ENCODE measurements around the gene ADCY2. TPM values are rescaled to one million over a fixed set of nuclear protein-coding genes. Genes with fewer than 3 reads are reported as not detected.

The ADCY2 gene
- polyA plus RNA-seq, 1 experiment = not detected

DNA sequence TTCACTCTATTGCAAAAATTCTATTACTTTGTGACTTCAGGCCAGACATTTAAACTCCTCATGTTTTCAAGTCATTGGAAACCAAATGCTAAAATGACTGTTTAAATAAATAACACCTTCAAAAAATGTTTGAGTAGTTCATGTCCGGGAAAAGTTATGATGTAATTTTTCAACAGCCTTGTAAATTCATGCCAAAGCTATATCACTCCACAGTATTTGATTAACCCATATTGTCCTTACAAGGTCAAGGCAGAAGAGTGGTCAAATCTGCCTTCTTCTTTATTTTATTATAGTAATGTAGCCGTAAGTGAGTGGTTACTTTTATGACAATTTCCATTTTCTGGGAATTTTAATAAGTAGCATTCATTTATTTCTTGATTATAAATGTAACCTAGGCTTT, 72.8 kb downstream of the ADCY2 start:
- Histone ChIP-seq H3K4me3 (ENCODE audit: low read depth, low read length) (no peak overlapping the region), H3K27ac (ENCODE audit: low read depth, low read length) (no peak overlapping the region), H3K9me3 (ENCODE audit: control insufficient read depth, insufficient read depth, low read length) (peaks cover 23% of the 10 kb centered on the region), H3K27me3 (ENCODE audit: control insufficient read depth, insufficient read depth, low read length) (no peaks in the 10 kb centered on the region)
- ChIA-PET CTCF (no interaction called here), POLR2A (no interaction called here)
- TF ChIP-seq, protein P1, sequence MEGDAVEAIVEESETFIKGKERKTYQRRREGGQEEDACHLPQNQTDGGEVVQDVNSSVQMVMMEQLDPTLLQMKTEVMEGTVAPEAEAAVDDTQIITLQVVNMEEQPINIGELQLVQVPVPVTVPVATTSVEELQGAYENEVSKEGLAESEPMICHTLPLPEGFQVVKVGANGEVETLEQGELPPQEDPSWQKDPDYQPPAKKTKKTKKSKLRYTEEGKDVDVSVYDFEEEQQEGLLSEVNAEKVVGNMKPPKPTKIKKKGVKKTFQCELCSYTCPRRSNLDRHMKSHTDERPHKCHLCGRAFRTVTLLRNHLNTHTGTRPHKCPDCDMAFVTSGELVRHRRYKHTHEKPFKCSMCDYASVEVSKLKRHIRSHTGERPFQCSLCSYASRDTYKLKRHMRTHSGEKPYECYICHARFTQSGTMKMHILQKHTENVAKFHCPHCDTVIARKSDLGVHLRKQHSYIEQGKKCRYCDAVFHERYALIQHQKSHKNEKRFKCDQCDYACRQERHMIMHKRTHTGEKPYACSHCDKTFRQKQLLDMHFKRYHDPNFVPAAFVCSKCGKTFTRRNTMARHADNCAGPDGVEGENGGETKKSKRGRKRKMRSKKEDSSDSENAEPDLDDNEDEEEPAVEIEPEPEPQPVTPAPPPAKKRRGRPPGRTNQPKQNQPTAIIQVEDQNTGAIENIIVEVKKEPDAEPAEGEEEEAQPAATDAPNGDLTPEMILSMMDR (IDR thresholded peaks at IDR 0.05; ENCODE audit: low read depth, low read length) = no peak
- no peak for DNase-seq (ENCODE audit: low read depth, low spot score)

DNA sequence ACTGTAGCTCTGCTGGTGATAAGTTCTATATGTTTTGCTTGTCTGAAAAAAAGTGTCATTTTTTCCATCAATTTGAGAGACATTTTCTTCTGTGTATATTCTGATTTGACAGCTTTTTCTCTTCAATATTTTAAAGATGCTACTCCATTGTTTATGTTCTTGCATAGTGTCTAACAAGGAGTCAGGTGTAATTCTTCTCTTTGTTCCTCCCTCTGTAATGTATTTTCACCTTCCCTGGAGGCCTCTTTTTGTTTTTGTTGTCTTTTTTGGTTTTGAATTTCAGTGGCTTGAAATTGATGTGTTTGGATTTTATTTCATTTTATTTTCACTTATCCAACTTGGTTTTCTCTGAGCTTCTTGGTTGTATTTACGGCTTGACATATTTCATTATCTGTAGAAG, 75.8 kb downstream of the ADCY2 start:
- CTCF ChIA-PET = no interaction called here

DNA sequence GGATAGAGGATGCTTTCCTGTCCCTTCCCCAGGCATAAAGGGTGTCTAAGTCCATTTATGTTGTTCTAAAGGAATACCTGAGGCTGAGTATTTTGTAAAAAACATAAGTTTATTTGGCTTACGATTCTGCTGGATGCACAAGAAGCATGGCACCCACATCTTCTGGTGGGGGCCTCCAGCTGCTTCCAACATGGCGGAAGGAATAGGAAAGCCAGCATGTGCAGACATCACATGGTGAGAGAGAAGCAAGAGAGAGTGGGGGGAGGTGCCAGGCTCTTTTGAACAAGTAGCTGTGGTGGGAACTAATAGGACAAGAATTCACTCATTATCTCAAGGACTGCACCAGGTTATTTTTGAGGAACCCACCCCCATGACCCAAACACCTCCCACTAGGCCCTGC, 77.2 kb downstream of the ADCY2 start:
- H3K4me3 ChIP-seq (ENCODE audit: low read depth, low read length) = no peak overlapping the region
- ChIA-PET CTCF (no interaction called here), POLR2A (no interaction called here)
- peaks cover 25% of the 10 kb centered on the region for H3K9me3 ChIP-seq (ENCODE audit: control insufficient read depth, insufficient read depth, low read length)
- H3K27me3 ChIP-seq (ENCODE audit: control insufficient read depth, insufficient read depth, low read length) = no peaks in the 10 kb centered on the region
- TF ChIP-seq, protein P1 (IDR thresholded peaks at IDR 0.05; ENCODE audit: low read depth, low read length) = no peak
- H3K27ac ChIP-seq (ENCODE audit: low read depth, low read length) = no peak overlapping the region
- DNase-seq (ENCODE audit: low read depth, low spot score) = no peak

More for the DNA sequence above, 75.8 kb downstream of the ADCY2 start:
- H3K27ac ChIP-seq (ENCODE audit: low read depth, low read length) = no peak overlapping the region
- no peak overlapping the region for H3K4me3 ChIP-seq (ENCODE audit: low read depth, low read length)
- no peaks in the 10 kb centered on the region for H3K27me3 ChIP-seq (ENCODE audit: control insufficient read depth, insufficient read depth, low read length)
- TF ChIP-seq, protein P1 (IDR thresholded peaks at IDR 0.05; ENCODE audit: low read depth, low read length) = no peak
- H3K9me3 ChIP-seq (ENCODE audit: control insufficient read depth, insufficient read depth, low read length) = peaks cover 31% of the 10 kb centered on the region
- no peak for DNase-seq (ENCODE audit: low read depth, low spot score)
- POLR2A ChIA-PET = no interaction called here

DNA sequence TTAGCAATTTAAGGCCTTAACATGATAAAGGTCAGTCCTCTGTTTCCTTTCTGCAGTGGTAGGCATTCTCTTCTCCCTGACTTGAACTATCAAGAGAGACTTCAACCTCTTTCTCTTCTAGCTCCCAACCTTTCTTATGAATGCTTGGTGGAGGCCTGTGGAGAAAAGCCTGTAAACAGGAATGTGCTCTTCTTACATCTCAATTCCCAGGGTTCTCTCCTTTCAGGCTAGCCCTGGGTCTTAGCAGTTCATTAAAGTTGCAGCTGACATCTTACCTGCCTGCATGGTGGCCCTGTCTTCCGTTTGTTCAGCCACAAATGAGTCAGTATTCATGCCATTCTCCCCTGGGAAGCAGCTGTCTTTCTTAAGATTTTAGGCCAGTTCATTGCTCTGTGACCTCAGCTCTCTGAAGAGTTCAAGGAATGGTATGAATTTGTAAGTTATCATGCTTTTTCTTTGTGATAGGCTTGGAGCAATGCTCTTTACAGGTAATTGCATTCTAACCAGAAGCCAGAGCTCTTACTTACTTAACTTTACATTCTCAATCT, 77.8 kb downstream of the ADCY2 start:
- no peak overlapping the region for H3K27ac ChIP-seq (ENCODE audit: low read depth, low read length)
- no peaks in the 10 kb centered on the region for H3K27me3 ChIP-seq (ENCODE audit: control insufficient read depth, insufficient read depth, low read length)
- H3K4me3 ChIP-seq (ENCODE audit: low read depth, low read length) = no peak overlapping the region
- ChIA-PET CTCF (no interaction called here), POLR2A (no interaction called here)
- TF ChIP-seq, protein P1 (IDR thresholded peaks at IDR 0.05; ENCODE audit: low read depth, low read length) = no peak
- H3K9me3 ChIP-seq (ENCODE audit: control insufficient read depth, insufficient read depth, low read length) = peaks cover 25% of the 10 kb centered on the region
- no peak for DNase-seq (ENCODE audit: low read depth, low spot score)

DNA sequence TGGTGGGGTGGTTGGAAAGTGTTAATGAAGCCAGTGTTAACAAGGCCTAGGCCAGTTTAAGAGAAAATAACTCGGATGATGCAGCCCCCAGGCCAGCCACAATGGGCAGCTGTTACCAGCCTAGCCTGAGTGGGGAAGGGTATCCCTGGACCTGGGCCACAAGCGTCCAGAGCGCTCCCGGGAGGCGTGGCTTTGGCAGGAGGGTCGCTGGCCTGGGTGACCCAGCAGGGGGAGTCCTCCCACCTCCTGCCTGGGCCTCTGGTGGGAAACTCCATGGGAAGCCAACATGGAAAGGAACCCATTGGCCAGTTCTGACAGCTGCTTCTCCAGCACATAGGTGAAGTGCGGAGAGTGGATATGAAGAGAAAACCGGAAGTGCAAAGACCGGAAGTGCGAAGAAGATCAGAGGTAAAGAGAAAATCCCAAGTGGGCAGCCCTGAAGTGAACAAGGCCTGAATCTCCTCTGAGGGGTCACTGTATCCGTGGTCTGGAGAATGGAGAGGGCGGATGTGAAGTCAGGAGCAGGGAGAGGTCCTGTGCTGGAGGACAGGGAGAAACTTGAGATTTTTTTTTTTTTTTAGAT, 79.0 kb downstream of the ADCY2 start:
- H3K27ac ChIP-seq (ENCODE audit: low read depth, low read length) = no peak overlapping the region
- no peaks in the 10 kb centered on the region for H3K27me3 ChIP-seq (ENCODE audit: control insufficient read depth, insufficient read depth, low read length)
- TF ChIP-seq, protein P1 (IDR thresholded peaks at IDR 0.05; ENCODE audit: low read depth, low read length) = no peak
- no peak overlapping the region for H3K4me3 ChIP-seq (ENCODE audit: low read depth, low read length)
- ChIA-PET CTCF (no interaction called here), POLR2A (no interaction called here)
- H3K9me3 ChIP-seq (ENCODE audit: control insufficient read depth, insufficient read depth, low read length) = peaks cover 25% of the 10 kb centered on the region
- no peak for DNase-seq (ENCODE audit: low read depth, low spot score)
